Left lung (tissue), 10 donors: ENCODE data around the gene TEX101. TPM values are rescaled to one million over a fixed set of nuclear protein-coding genes. Genes with fewer than 3 reads are reported as not detected.
"Not testable (repeated sequence)": the region's sequence is repeated elsewhere in the genome, so short reads cannot be mapped to it uniquely, and the experiment has no call there.

Experiments
- ATAC-seq: fragments of 200-7000 bp; cut with Tn5 transposase; one replicate; pipeline ENCODE4 v1.9.1; 2020; ENCODE audit warnings: moderate library complexity
- DNase-seq, 4 donors: peaks; one replicate each; pipeline ENCODE4 v3.0.0-alpha.2; 2013 to 2020
- H3K27ac ChIP-seq, 2 donors: fragments of 200-600 bp; sonication (generic) in 1 of 2; one replicate each; pipeline versions ENCODE4 v1.5.0 to v1.8.0; 2020 to 2021
- H3K27me3 ChIP-seq, 2 donors: fragments of 200-600 bp; sonication (generic) in 1 of 2; one replicate each; pipeline versions ENCODE4 v1.5.0 to v1.8.0; 2020 to 2021
- H3K36me3 ChIP-seq, 2 donors: fragments of 200-600 bp; sonication (generic) in 1 of 2; one replicate each; pipeline versions ENCODE4 v1.5.0 to v1.8.0; 2020 to 2021
- H3K4me1 ChIP-seq, 2 donors: fragments of 200-600 bp; one replicate each; pipeline ENCODE4 v1.8.0; 2021
- H3K4me3 ChIP-seq, 2 donors: fragments of 200-600 bp; sonication (generic) in 1 of 2; one replicate each; pipeline versions ENCODE4 v1.5.0 to v1.8.0; 2020 to 2021; ENCODE audit warnings: mild to moderate bottlenecking in 1 of 2
- H3K9me3 ChIP-seq, 2 donors: fragments of 200-600 bp; sonication (generic) in 1 of 2; one replicate each; pipeline versions ENCODE4 v1.5.0 to v1.8.0; 2020 to 2021
- CTCF ChIP-seq, 2 donors: fragments of 200-600 bp; sonication (generic) in 1 of 2; IDR thresholded peaks; one replicate each; pipeline versions ENCODE4 v1.5.0 to v1.8.0; 2021; ENCODE audit warnings: antibody characterized with exemption in 2 of 2
- intact Hi-C, 2 donors: fragments of 100-400 bp; cut with DNase I; formaldehyde crosslinking; loops; one replicate each; pipeline versions ENCODE4 v1.11.2 to v1.14.2; 2022
- polyA plus RNA-seq, 6 donors: library from polyadenylated mRNA; unstranded; fragments of 120-200 nt; gene quantifications; one replicate each; pipeline ENCODE4 v1.2.1, GENCODE V29; 2013; ENCODE audit not compliant: insufficient read length in 6 of 6
- total RNA-seq, 2 donors: library from RNA; stranded (reverse); fragmentation: NEBNext Ultra II Directional; extraction: Animal tissue kit (Norgen Biotek cat#: 25700); gene quantifications; one replicate each; pipeline ENCODE4 v1.2.1, GENCODE V29; 2021
- donor health status: DM: no; HTN: yes; CAD: no.
- donor health status: DM: no; HTN: no; CAD: no.

Gene TEX101
- total and polyA plus RNA-seq, 8 donors: not detected

- H3K36me3 ChIP-seq: no peaks in the 10 kb centered on the region
- ATAC-seq (no peak), DNase-seq (no peak)
Measured at GRCh38 chr19:43380008-43380407, 34.7 kb upstream of the TEX101 start.

GRCh38 chr19:43380771-43381386 lies 33.8 kb upstream of the TEX101 start:
- TF ChIP-seq CTCF (IDR thresholded peaks at IDR 0.05): no peak
- Histone ChIP-seq H3K36me3 (no peaks in the 10 kb centered on the region), H3K27ac (no peak overlapping the region), H3K9me3 (no peaks in the 10 kb centered on the region), H3K4me1 (no peaks in the 10 kb centered on the region), H3K4me3 (no peak overlapping the region), H3K27me3 (peaks cover 0 to 14% of the 10 kb centered on the region in 2 donors)
- ATAC-seq: no peak
- intact Hi-C loops: no loop called here
- no peak for DNase-seq

More at GRCh38 chr19:43380008-43380407, 34.7 kb upstream of the TEX101 start:
- Histone ChIP-seq H3K9me3 (no peaks in the 10 kb centered on the region), H3K27me3 (peaks cover 0 to 14% of the 10 kb centered on the region in 2 donors), H3K4me1 (no peaks in the 10 kb centered on the region), H3K4me3 (no peak overlapping the region), H3K27ac (no peak overlapping the region)
- TF ChIP-seq CTCF (IDR thresholded peaks at IDR 0.05): no peak
- intact Hi-C loops: no loop called here

GRCh38 chr19:43382586-43383216 lies 32.0 kb upstream of the TEX101 start:
- H3K9me3 ChIP-seq, DNase-seq, H3K36me3 ChIP-seq, H3K4me1 ChIP-seq, H3K4me3 ChIP-seq, intact Hi-C loops, H3K27ac ChIP-seq, ATAC-seq: not testable (repeated sequence)
- peaks cover 0 to 14% of the 10 kb centered on the region in 2 donors for H3K27me3 ChIP-seq

GRCh38 chr19:43383254-43383653 lies 31.4 kb upstream of the TEX101 start:
- ATAC-seq, H3K36me3 ChIP-seq, H3K4me1 ChIP-seq, DNase-seq, H3K9me3 ChIP-seq, H3K4me3 ChIP-seq, intact Hi-C loops, H3K27ac ChIP-seq: not testable (repeated sequence)
- H3K27me3 ChIP-seq: peaks cover 0 to 14% of the 10 kb centered on the region in 2 donors

GRCh38 chr19:43383759-43384158 lies 30.9 kb upstream of the TEX101 start:
- DNase-seq, H3K9me3 ChIP-seq, ATAC-seq, H3K4me3 ChIP-seq, H3K36me3 ChIP-seq, H3K27ac ChIP-seq, intact Hi-C loops, H3K4me1 ChIP-seq: not testable (repeated sequence)
- H3K27me3 ChIP-seq: peaks cover 0 to 14% of the 10 kb centered on the region in 2 donors

- intact Hi-C loops, H3K36me3 ChIP-seq, H3K9me3 ChIP-seq, H3K27ac ChIP-seq, H3K4me1 ChIP-seq, ATAC-seq, H3K27me3 ChIP-seq, DNase-seq, H3K4me3 ChIP-seq: not testable (repeated sequence)
Measured at GRCh38 chr19:43390903-43391551, 23.7 kb upstream of the TEX101 start.

- ATAC-seq, intact Hi-C loops: not testable (repeated sequence)
Measured at GRCh38 chr19:43391552-43391935, 23.1 kb upstream of the TEX101 start.

GRCh38 chr19:43393501-43393900 lies 21.2 kb upstream of the TEX101 start:
- H3K27me3 ChIP-seq, H3K4me1 ChIP-seq, H3K9me3 ChIP-seq, H3K27ac ChIP-seq, intact Hi-C loops, DNase-seq, ATAC-seq, H3K4me3 ChIP-seq, H3K36me3 ChIP-seq: not testable (repeated sequence)

More at GRCh38 chr19:43391552-43391935, 23.1 kb upstream of the TEX101 start:
- H3K9me3 ChIP-seq, DNase-seq, H3K36me3 ChIP-seq, H3K4me1 ChIP-seq, H3K4me3 ChIP-seq, H3K27me3 ChIP-seq, H3K27ac ChIP-seq: not testable (repeated sequence)
